Stimulated activated CD8-positive, alpha-beta memory T cell treated with anti-CD3 and anti-CD28 coated beads, Interleukin-4, amount 100 ng/mL, for 24 hours (primary cell): Measurements from ENCODE around the gene VEZF1.

Experiments used
- DNase-seq: peaks from one replicate; pipeline ENCODE4 v3.0.0-alpha.2; 2020; ENCODE audit warnings: low read depth

VEZF1 gene

DNA sequence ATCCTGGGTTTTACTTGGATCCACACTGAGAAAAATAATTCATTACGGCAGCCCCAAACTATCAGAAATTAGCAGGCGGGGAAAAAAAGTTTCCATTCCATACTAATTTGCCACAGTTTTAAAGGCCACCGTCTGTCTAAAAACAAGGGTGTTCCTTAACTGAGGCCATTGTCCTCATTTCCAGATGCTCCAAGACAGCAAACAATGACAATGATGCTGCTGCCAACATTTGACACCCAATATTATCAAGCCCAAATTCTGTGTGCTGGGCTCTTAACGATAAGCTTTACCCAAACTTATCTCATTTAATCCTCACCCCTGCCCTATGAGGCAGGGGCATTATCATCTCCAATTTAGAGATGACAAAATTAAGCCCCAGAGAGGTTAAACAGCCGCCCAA, 59.1 kb downstream of the VEZF1 start:
- no peak for DNase-seq

DNA sequence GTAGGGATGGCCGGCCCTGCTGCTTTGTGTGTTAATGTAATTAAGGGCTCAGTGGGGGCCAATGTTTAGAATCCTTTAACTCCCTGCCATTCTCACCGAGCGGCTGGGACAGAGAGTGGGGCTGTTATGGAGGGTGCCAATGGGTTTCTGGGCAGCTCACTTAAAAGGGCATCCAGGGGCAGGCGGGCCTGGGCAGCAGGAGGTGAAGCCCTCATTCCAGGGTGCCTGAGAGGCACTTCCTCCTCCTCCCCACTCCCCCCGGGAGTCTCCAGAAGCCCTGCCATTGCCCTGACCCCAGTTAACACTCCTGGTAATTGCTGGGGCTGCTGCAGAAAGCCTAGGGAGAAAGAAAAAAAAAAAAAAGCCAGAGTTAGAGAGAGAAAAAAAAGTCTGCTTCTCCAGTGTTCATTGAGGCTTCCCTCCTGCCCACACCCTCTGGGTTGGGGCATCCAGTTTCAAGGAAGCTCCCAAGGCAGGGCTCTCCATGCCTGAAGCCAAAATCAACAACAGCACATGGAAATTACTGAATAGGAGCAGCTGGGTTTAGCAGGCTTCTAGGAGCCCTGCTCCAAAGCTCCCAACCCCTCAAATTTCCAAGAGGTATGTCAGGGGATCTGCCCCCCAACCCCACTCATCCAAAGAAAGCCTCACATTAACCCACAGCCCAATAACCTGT, 60.9 kb downstream of the VEZF1 start:
- DNase-seq = no peak

DNA sequence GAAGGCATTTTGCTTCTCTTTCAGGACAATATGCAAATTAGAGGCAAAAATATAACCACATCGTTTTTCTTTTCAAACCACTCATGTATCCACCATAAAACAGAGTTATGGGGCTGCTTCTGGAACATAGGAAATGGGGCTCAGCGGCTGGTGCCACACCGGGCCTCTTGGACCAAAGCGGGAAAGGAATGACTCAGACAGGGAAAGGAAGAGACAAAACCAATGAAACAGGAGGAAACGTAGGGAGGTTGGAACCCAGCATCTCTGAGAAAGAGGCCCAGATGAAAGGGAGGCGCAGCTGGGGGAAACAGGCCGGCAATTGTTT, 61.4 kb downstream of the VEZF1 start:
- DNase-seq = no peak

DNA sequence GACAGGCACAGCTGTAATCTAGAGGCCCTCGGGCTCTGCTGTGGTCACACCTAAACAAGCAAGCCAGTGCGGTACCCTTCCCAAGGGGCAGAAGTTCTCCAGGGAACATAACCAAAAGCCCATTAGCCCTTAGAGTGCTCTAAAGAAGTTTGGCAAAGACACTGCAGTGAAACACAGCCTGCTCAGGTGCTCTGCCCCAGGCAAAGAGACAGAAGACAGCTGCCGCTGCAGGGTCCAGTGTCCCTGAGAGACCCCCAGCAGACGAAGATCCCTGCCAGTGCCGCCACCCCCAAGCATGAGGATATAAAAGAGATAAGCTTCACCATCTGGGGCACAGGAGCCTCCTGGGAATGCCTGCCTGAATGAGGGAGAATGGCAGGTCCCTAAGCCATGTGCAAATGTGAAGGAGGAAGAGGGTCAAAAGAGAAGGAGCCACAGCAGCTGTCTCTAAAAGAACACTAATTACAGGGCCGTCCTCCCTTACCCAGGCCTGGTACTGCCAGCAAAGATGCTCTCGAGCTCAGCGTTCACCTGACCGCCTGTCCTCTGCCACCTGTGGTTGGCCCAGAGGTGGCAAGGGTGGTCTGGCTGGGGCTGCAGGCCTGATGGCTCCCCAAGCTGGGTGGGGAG, 62.6 kb downstream of the VEZF1 start:
- DNase-seq = no peak

DNA sequence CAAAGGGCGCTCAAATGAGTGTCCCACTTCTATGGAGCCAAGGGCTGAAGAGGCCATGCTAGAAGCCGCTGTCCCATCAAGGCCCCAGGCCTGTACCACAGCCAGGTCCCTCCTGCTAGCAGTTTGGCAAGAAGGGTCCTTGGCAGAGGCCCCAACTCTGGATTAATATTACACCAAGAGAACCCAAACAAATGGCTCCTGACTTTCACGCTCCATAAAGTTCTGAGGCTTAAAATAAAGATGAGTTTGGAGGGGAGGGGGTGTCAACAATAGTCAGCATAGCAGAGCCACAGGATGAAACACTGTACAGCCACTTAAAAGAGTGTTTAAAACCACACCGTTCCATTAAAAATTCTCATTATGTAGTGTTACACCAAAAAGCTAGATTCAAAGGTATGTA, 63.4 kb downstream of the VEZF1 start:
- DNase-seq = no peak
